K562 (cell line): Measurements from ENCODE around the gene WLS. TPM values are rescaled to one million over a fixed set of nuclear protein-coding genes. Genes with fewer than 3 reads are reported as not detected.

Experiments used
- ATAC-seq: fragments of 200-7000 bp; cut with Tn5 transposase; 3 replicates; pipeline ENCODE4 v1.9.1; 2020; ENCODE audit warnings: moderate library complexity
- BruUV-seq: library from RNA; stranded (reverse); fragments of 400-500 nt; replicated peaks from 2 replicates; lab custom pipeline; 2021; lab: Mats Ljungman, UMichigan
- CTCF ChIA-PET: fragments of 300-600 bp; formaldehyde crosslinking; extraction: SDS; loops from one replicate; lab custom pipeline; 2021; ENCODE audit warnings: low intra/inter-chr PET ratio; lab: Yijun Ruan, JAX
- POLR2A ChIA-PET: fragments of 300-600, 350-650 bp; sonication (Branson Sonifier 250); formaldehyde crosslinking; extraction: SDS; loops from one replicate; lab custom pipeline; 2021; ENCODE audit warnings: antibody characterized with exemption, inconsistent platforms; lab: Yijun Ruan, JAX
- DNase-seq, 4 experiments: peaks; one replicate each; pipeline versions ENCODE4 v3.0.0 to v3.0.0-alpha.2; 2011 to 2018; ENCODE audit warnings: low spot score in 3 of 4, mixed read lengths in 3 of 4; ENCODE audit errors: extremely low read depth in 1 of 4
- FAIRE-seq: peaks from 2 replicates; lab custom pipeline; 2011; peaks lifted over from hg19 to GRCh38; lab: Jason Lieb, UNC
- H2AFZ ChIP-seq: 2 replicates; pipeline ENCODE4 v1.6.0; 2011; ENCODE audit warnings: low read depth, low read length, control low read depth, inconsistent platforms
- H3K27ac ChIP-seq: fragments of 200-600 bp; 3 replicates; pipeline ENCODE4 v1.8.0; 2011; ENCODE audit warnings: low read depth, mild to moderate bottlenecking, control low read depth, inconsistent platforms, low read length, moderate library complexity, mixed read lengths; ENCODE audit errors: extremely low read depth
- H3K27me3 ChIP-seq, 2 experiments: fragments of 300-600 bp in 1 of 2; 2 replicates in 1 of 2; 3 replicates in 1 of 2; pipeline versions ENCODE4 v1.6.0 to v1.8.0; 2011; ENCODE audit warnings: inconsistent platforms in 2 of 2, low read length in 2 of 2, mild to moderate bottlenecking in 1 of 2, mixed read lengths in 1 of 2, moderate library complexity in 1 of 2; ENCODE audit not compliant: control insufficient read depth in 2 of 2, insufficient read depth in 2 of 2
- H3K36me3 ChIP-seq: fragments of 300-600 bp; 3 replicates; pipeline ENCODE4 v1.8.0; 2011; ENCODE audit warnings: mild to moderate bottlenecking, low read length, inconsistent platforms; ENCODE audit not compliant: control insufficient read depth, insufficient read depth
- H3K4me1 ChIP-seq, 2 experiments: fragments of 200-600 bp in 1 of 2; replicated peaks in 1 of 2; 2 replicates in 1 of 2; 3 replicates in 1 of 2; pipeline versions ENCODE4 v1.5.1 to v1.8.0; 2011; ENCODE audit warnings: inconsistent platforms in 2 of 2, low read length in 2 of 2, mild to moderate bottlenecking in 1 of 2, mixed read lengths in 1 of 2, moderate library complexity in 1 of 2; ENCODE audit not compliant: control insufficient read depth in 2 of 2, insufficient read depth in 2 of 2
- H3K4me2 ChIP-seq: 2 replicates; pipeline ENCODE4 v1.6.1; 2011; ENCODE audit warnings: low read length, control low read depth, inconsistent platforms, mixed read lengths; ENCODE audit not compliant: insufficient read depth
- H3K4me3 ChIP-seq: fragments of 200-600 bp; sonication (generic), shearing (Covaris generic); 2 replicates; pipeline ENCODE4 v1.5.1; 2016; ENCODE audit warnings: control low read depth, inconsistent platforms
- H3K79me2 ChIP-seq: fragments of 200-600 bp; 3 replicates; pipeline ENCODE4 v1.8.0; 2011; ENCODE audit warnings: low read length, inconsistent platforms; ENCODE audit not compliant: control insufficient read depth, insufficient read depth
- H3K9ac ChIP-seq, 2 experiments: 2 replicates each; pipeline versions ENCODE4 v1.6.0 to v1.6.1; 2011; ENCODE audit warnings: low read depth in 2 of 2, low read length in 2 of 2, control low read depth in 1 of 2, inconsistent platforms in 1 of 2, mild to moderate bottlenecking in 1 of 2, mixed read lengths in 1 of 2; ENCODE audit not compliant: insufficient read depth in 1 of 2
- H3K9me1 ChIP-seq: one replicate; pipeline ENCODE4 v1.6.0; 2011; ENCODE audit warnings: inconsistent platforms, mild to moderate bottlenecking, low read length, moderate library complexity; ENCODE audit not compliant: control insufficient read depth, insufficient read depth
- H3K9me3 ChIP-seq: replicated peaks from 2 replicates; pipeline ENCODE4 v1.5.1; 2011; ENCODE audit warnings: low read depth, low read length, inconsistent platforms; ENCODE audit not compliant: control insufficient read depth, insufficient read depth
- H4K20me1 ChIP-seq: replicated peaks from 2 replicates; pipeline ENCODE4 v1.6.1; 2011; ENCODE audit warnings: low read length, inconsistent platforms, mixed read lengths; ENCODE audit not compliant: control insufficient read depth, insufficient read depth
- FOXJ2 ChIP-seq: fragments of 200-800 bp; sonication (Bioruptor generic); IDR thresholded peaks from 2 replicates; pipeline ENCODE4 v1.6.1; 2016; ENCODE audit warnings: missing genetic modification characterization, missing compliant biosample characterization
- HMG20B ChIP-seq: fragments of 250-450 bp; sonication (Bioruptor Pico); IDR thresholded peaks from 2 replicates; pipeline ENCODE4 v1.5.0; 2021; ENCODE audit warnings: mild to moderate bottlenecking
- HMGN3 ChIP-seq: IDR thresholded peaks from 2 replicates; pipeline ENCODE4 v1.6.1; 2011; ENCODE audit warnings: borderline replicate concordance, low read depth, mild to moderate bottlenecking, mixed read lengths, low read length; ENCODE audit not compliant: insufficient read length; ENCODE audit errors: extremely low read depth
- HNRNPLL ChIP-seq: fragments of 200-400 bp; formaldehyde crosslinking; IDR thresholded peaks from 2 replicates; pipeline ENCODE4 v1.6.1; 2017; ENCODE audit warnings: low read length, low read depth, mild to moderate bottlenecking; ENCODE audit not compliant: poor library complexity, severe bottlenecking
- JUN ChIP-seq, 2 experiments: sonication (generic) in 1 of 2; formaldehyde crosslinking in 1 of 2; IDR thresholded peaks; 2 replicates each; pipeline versions ENCODE4 v1.6.1 to v1.8.0; 2012 to 2022; ENCODE audit warnings: borderline replicate concordance in 2 of 2, mild to moderate bottlenecking in 2 of 2, improper control_type of control experiment in 1 of 2, low read depth in 1 of 2, low read length in 1 of 2, missing genetic modification reagents in 1 of 2
- MAFF ChIP-seq: IDR thresholded peaks from 2 replicates; pipeline ENCODE4 v1.6.1; 2012; ENCODE audit warnings: low read length, improper control_type of control experiment
- MEF2A ChIP-seq: IDR thresholded peaks from 2 replicates; pipeline ENCODE4 v1.6.1; 2011; ENCODE audit warnings: low read depth, mild to moderate bottlenecking, low read length, moderate library complexity; ENCODE audit not compliant: control insufficient read depth
- PHB2 ChIP-seq: fragments of 450-650 bp; IDR thresholded peaks from 2 replicates; pipeline ENCODE4 v1.6.1; 2017; ENCODE audit warnings: low read depth
- POLR3G ChIP-seq: IDR thresholded peaks from 2 replicates; pipeline ENCODE4 v1.6.1; 2011; ENCODE audit not compliant: insufficient read length, insufficient replicate concordance; ENCODE audit errors: extremely low read depth
- RBM14 ChIP-seq: fragments of 200-400 bp; formaldehyde crosslinking; IDR thresholded peaks from 2 replicates; pipeline ENCODE4 v1.6.1; 2018; ENCODE audit warnings: low read depth, mild to moderate bottlenecking, low read length, moderate library complexity, borderline replicate concordance; ENCODE audit not compliant: insufficient read depth
- SMAD1 ChIP-seq: fragments of 150-350 bp; IDR thresholded peaks from 2 replicates; pipeline ENCODE4 v1.6.1; 2014; ENCODE audit warnings: low read length, low read depth; ENCODE audit not compliant: partially characterized antibody
- SMARCB1 ChIP-seq: IDR thresholded peaks from 2 replicates; pipeline ENCODE4 v1.6.1; 2011; ENCODE audit warnings: improper control_type of control experiment, low read depth; ENCODE audit not compliant: insufficient read length
- ZBTB5 ChIP-seq: fragments of 450-650 bp; IDR thresholded peaks from 2 replicates; pipeline ENCODE4 v1.6.1; 2017; ENCODE audit warnings: antibody characterized with exemption
- ZNF668 ChIP-seq: fragments of 250-450 bp; sonication (Bioruptor Pico); IDR thresholded peaks from 2 replicates; pipeline ENCODE4 v1.8.0; 2022; ENCODE audit warnings: mild to moderate bottlenecking, inconsistent platforms
- ZNF75A ChIP-seq: fragments of 450-650 bp; formaldehyde crosslinking; IDR thresholded peaks from 2 replicates; pipeline ENCODE4 v1.4.0; 2020; ENCODE audit warnings: mild to moderate bottlenecking
- WGBS: fragments of 100-300 bp; shearing (Covaris generic); methylation state at CpG from one replicate; pipeline ENCODE4 v1.1.6; 2016; ENCODE audit warnings: low coverage, mixed read lengths; ENCODE audit not compliant: insufficient coverage; ENCODE audit errors: missing lambda C conversion rate; 5-methylcytosine and 5-hydroxymethylcytosine counted together
- in situ Hi-C: fragments of 300-500 bp; cut with MboI; formaldehyde crosslinking; loops from 4 replicates; pipeline ENCODE4 v1.15.0; 2018; ENCODE audit warnings: inconsistent platforms, mixed read lengths
- intact Hi-C: fragments of 100-400 bp; cut with micrococcal nuclease; formaldehyde crosslinking; loops from 2 replicates; pipeline ENCODE4 v1.14.2; 2022
- polyA plus RNA-seq, 8 experiments: library from polyadenylated mRNA; depleted of rRNA in 4 of 8; stranded (reverse) in 5 of 8; unstranded in 3 of 8; fragments of >200 nt; fragmentation: Nextera tagmentation in 2 of 8; fragmentation: Illumina TruSeq in 1 of 8; extraction: Ambion mirVana in 2 of 8; extraction: Trizol in 1 of 8; gene quantifications; 2 replicates each; pipeline versions ENCODE4 v1.2.1 to v1.2.3, GENCODE V29; 2011 to 2014; ENCODE audit warnings: inconsistent platforms in 1 of 8, missing spikeins in 1 of 8
- total RNA-seq, 7 experiments: library from RNA; depleted of rRNA in 6 of 7; stranded (reverse); fragments of >200 nt in 6 of 7; fragmentation: Illumina TruSeq in 2 of 7; extraction: Trizol in 2 of 7; gene quantifications; 2 replicates each; pipeline versions ENCODE4 v1.2.1 to v1.2.3, GENCODE V29; 2011 to 2021; ENCODE audit warnings: low replicate concordance in 1 of 7
- TF ChIP-seq, protein P1 (sequence below), 2 experiments: fragments of 200-800 bp in 1 of 2; sonication (Bioruptor generic) in 1 of 2; sonication (generic) in 1 of 2; formaldehyde crosslinking in 1 of 2; IDR thresholded peaks in 1 of 2; conservative IDR thresholded peaks in 1 of 2; 2 replicates each; pipeline versions ENCODE4 v1.5.0 to v1.6.1; 2016 to 2020; ENCODE audit warnings: missing compliant biosample characterization in 1 of 2, missing genetic modification characterization in 1 of 2, missing genetic modification reagents in 1 of 2

The WLS gene
- total and polyA plus RNA-seq, 9 of the 15 experiments (the other 6 are each of a cell fraction or from before 2014, with no cell fraction given): 0.47 TPM; not detected in 8

DNA sequence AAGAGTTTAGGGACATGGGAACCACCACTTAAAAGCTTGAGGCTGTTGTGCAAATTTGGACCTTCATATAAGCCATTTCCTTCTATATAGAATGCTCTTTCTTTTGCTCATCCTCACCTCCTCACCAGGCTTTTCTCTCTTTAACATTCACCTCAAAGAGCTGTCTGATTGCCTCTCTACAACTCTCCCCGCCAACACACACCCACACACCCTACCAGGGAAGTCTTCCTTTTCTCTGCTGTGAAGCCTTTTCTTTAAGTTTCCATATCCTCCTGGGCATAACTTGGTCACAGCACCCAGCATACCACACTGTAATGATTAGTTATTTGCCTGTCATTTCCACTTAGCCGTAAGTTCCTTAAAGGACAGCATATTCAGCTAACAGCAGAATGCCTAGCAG, 40.6 kb downstream of the WLS start:
- no TSS peak for BruUV-seq

More for the DNA sequence above, 40.6 kb downstream of the WLS start:
- Histone ChIP-seq H3K9ac (no peak overlapping the region), H2AFZ (no peak overlapping the region), H3K79me2 (no peaks in the 10 kb centered on the region), H3K4me2 (no peak overlapping the region), H4K20me1 (no peaks in the 10 kb centered on the region), H3K4me3 (no peak overlapping the region), H3K27me3 (no peaks in the 10 kb centered on the region), H3K27ac (no peak overlapping the region), H3K4me1 (no peaks in the 10 kb centered on the region), H3K9me3 (no peaks in the 10 kb centered on the region), H3K36me3 (no peaks in the 10 kb centered on the region), H3K9me1 (no peaks in the 10 kb centered on the region)
- ATAC-seq (no peak), DNase-seq (no peak), FAIRE-seq (no peak)
- CTCF ChIA-PET: no interaction called here
- POLR2A ChIA-PET: interaction anchor here (0.8 kb wide), 1 partner anchor 19 kb away, joined by 3 read pairs; no protein-coding TSS in a partner anchor
- WGBS: 0% methylated on average over 2 of the region's 2 CpGs
- in situ Hi-C loops (no loop called here), intact Hi-C loops (no loop called here)
- TF ChIP-seq PHB2: no peak
- TF ChIP-seq, protein P1, sequence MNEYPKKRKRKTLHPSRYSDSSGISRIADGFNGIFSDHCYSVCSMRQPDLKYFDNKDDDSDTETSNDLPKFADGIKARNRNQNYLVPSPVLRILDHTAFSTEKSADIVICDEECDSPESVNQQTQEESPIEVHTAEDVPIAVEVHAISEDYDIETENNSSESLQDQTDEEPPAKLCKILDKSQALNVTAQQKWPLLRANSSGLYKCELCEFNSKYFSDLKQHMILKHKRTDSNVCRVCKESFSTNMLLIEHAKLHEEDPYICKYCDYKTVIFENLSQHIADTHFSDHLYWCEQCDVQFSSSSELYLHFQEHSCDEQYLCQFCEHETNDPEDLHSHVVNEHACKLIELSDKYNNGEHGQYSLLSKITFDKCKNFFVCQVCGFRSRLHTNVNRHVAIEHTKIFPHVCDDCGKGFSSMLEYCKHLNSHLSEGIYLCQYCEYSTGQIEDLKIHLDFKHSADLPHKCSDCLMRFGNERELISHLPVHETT (CRISPR knock-in tag; conservative IDR thresholded peaks at IDR 0.05 in 1 of 2, IDR thresholded peaks at IDR 0.05 in 1 of 2): no peak
- TF ChIP-seq ZBTB5: no peak
- TF ChIP-seq SMAD1: no peak
- no peak for TF ChIP-seq MEF2A
- TF ChIP-seq HMG20B: no peak
- TF ChIP-seq HMGN3: no peak
- TF ChIP-seq POLR3G: no peak
- TF ChIP-seq SMARCB1: no peak
- no peak for TF ChIP-seq JUN (IDR thresholded peaks at IDR 0.05; ENCODE audit: borderline replicate concordance, low read depth, low read length)
- no peak for TF ChIP-seq JUN (CRISPR knock-in tag; IDR thresholded peaks at IDR 0.05; ENCODE audit: borderline replicate concordance)
- TF ChIP-seq ZNF668 (CRISPR knock-in tag): no peak
- no peak for TF ChIP-seq MAFF
- TF ChIP-seq FOXJ2 (tag): no peak
- TF ChIP-seq RBM14: no peak
- TF ChIP-seq HNRNPLL: no peak
- TF ChIP-seq ZNF75A (CRISPR knock-in tag): no peak
